ENCODE data around the gene C1QTNF4. TPM values are rescaled to one million over a fixed set of nuclear protein-coding genes. Genes with fewer than 3 reads are reported as not detected.

C1QTNF4 gene
- total RNA-seq, 1 donor from 2014 or later: 0.20 TPM

- peak; percentile 52 for DNase-seq (ENCODE audit: low read depth)
- Mint-ChIP-seq H3K4me1 (ENCODE audit: low read depth, unreplicated experiment) (no peaks in the 10 kb centered on the region), H3K27me3 (ENCODE audit: low read depth, unreplicated experiment) (no peaks in the 10 kb centered on the region)
Observed at GRCh38 chr11:47616726-47617416, 22.7 kb upstream of the C1QTNF4 start.

GRCh38 chr11:47615249-47615648, 21.0 kb upstream of the C1QTNF4 start:
- Histone ChIP-seq H3K27me3 (ENCODE audit: insufficient read depth, low read length) (no peaks in the 10 kb centered on the region), H4K20me1 (ENCODE audit: insufficient read depth, low read length) (peaks cover 7% of the 10 kb centered on the region), H3K9ac (ENCODE audit: low read length) (no peak overlapping the region), H3K79me2 (ENCODE audit: insufficient read depth, low read length) (no peaks in the 10 kb centered on the region), H2AFZ (ENCODE audit: low read depth, low read length) (no peak overlapping the region), H3K36me3 (ENCODE audit: insufficient read depth, low read length) (peaks cover 12% of the 10 kb centered on the region), H3K4me2 (ENCODE audit: low read length) (no peak overlapping the region), H3K4me1 (ENCODE audit: insufficient read depth, low read length) (peaks cover 10% of the 10 kb centered on the region), H3K9me3 (ENCODE audit: insufficient read depth, low read depth, low read length) (no peaks in the 10 kb centered on the region), H3K4me3 (ENCODE audit: insufficient read depth, low read depth, low read length) (no peak overlapping the region), H3K27ac (ENCODE audit: low read depth, low read length) (no peak overlapping the region)
- H3K9me3 Mint-ChIP-seq (ENCODE audit: unreplicated experiment): no peaks in the 10 kb centered on the region
- peaks cover 4% of the 10 kb centered on the region for H3K36me3 Mint-ChIP-seq (ENCODE audit: low read depth, unreplicated experiment)
- H3K27me3 Mint-ChIP-seq (ENCODE audit: low read depth, unreplicated experiment): no peaks in the 10 kb centered on the region
- H3K4me3 Mint-ChIP-seq (ENCODE audit: unreplicated experiment): no peak overlapping the region
- H3K4me1 Mint-ChIP-seq (ENCODE audit: low read depth, unreplicated experiment): no peaks in the 10 kb centered on the region
- no peak overlapping the region for H3K27ac Mint-ChIP-seq (ENCODE audit: unreplicated experiment)
- TF ChIP-seq, protein P1, sequence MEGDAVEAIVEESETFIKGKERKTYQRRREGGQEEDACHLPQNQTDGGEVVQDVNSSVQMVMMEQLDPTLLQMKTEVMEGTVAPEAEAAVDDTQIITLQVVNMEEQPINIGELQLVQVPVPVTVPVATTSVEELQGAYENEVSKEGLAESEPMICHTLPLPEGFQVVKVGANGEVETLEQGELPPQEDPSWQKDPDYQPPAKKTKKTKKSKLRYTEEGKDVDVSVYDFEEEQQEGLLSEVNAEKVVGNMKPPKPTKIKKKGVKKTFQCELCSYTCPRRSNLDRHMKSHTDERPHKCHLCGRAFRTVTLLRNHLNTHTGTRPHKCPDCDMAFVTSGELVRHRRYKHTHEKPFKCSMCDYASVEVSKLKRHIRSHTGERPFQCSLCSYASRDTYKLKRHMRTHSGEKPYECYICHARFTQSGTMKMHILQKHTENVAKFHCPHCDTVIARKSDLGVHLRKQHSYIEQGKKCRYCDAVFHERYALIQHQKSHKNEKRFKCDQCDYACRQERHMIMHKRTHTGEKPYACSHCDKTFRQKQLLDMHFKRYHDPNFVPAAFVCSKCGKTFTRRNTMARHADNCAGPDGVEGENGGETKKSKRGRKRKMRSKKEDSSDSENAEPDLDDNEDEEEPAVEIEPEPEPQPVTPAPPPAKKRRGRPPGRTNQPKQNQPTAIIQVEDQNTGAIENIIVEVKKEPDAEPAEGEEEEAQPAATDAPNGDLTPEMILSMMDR (IDR thresholded peaks at IDR 0.05; ENCODE audit: insufficient read depth, low read depth, low read length): no peak
- TF ChIP-seq EZH2 (IDR thresholded peaks at IDR 0.05; ENCODE audit: insufficient read depth, low read length): no peak
- FAIRE-seq: no peak
- DNase-seq (ENCODE audit: low read depth): no peak

More at GRCh38 chr11:47616726-47617416, 22.7 kb upstream of the C1QTNF4 start:
- Mint-ChIP-seq H3K27ac (ENCODE audit: unreplicated experiment) (no peak overlapping the region), H3K9me3 (ENCODE audit: unreplicated experiment) (no peaks in the 10 kb centered on the region), H3K36me3 (ENCODE audit: low read depth, unreplicated experiment) (no peaks in the 10 kb centered on the region), H3K4me3 (ENCODE audit: unreplicated experiment) (no peak overlapping the region)
- no peak for FAIRE-seq
- no peaks in the 10 kb centered on the region for H3K79me2 ChIP-seq (ENCODE audit: insufficient read depth, low read length)
- TF ChIP-seq EZH2 (IDR thresholded peaks at IDR 0.05; ENCODE audit: insufficient read depth, low read length): no peak
- TF ChIP-seq, protein P1 (IDR thresholded peaks at IDR 0.05; ENCODE audit: insufficient read depth, low read depth, low read length): peak; percentile 93
- H3K4me2 ChIP-seq (ENCODE audit: low read length): peak overlapping the region; percentile 50
- H3K9ac ChIP-seq (ENCODE audit: low read length): peak overlapping the region; percentile 15
- H2AFZ ChIP-seq (ENCODE audit: low read depth, low read length): no peak overlapping the region
- peaks cover 10% of the 10 kb centered on the region for H3K4me1 ChIP-seq (ENCODE audit: insufficient read depth, low read length)
- peaks cover 7% of the 10 kb centered on the region for H4K20me1 ChIP-seq (ENCODE audit: insufficient read depth, low read length)
- H3K4me3 ChIP-seq (ENCODE audit: insufficient read depth, low read depth, low read length): no peak overlapping the region
- peak overlapping the region; percentile 37 for H3K27ac ChIP-seq (ENCODE audit: low read depth, low read length)
- no peaks in the 10 kb centered on the region for H3K27me3 ChIP-seq (ENCODE audit: insufficient read depth, low read length)
- H3K9me3 ChIP-seq (ENCODE audit: insufficient read depth, low read depth, low read length): no peaks in the 10 kb centered on the region
- peaks cover 19% of the 10 kb centered on the region for H3K36me3 ChIP-seq (ENCODE audit: insufficient read depth, low read length)

GRCh38 chr11:47611348-47611794, 17.2 kb upstream of the C1QTNF4 start:
- H3K9ac ChIP-seq (ENCODE audit: low read length): no peak overlapping the region
- H3K4me1 ChIP-seq (ENCODE audit: insufficient read depth, low read length): peaks cover 20% of the 10 kb centered on the region
- no peak overlapping the region for H2AFZ ChIP-seq (ENCODE audit: low read depth, low read length)
- H4K20me1 ChIP-seq (ENCODE audit: insufficient read depth, low read length): no peaks in the 10 kb centered on the region
- DNase-seq (ENCODE audit: low read depth) (no peak), FAIRE-seq (no peak)
- TF ChIP-seq EZH2 (IDR thresholded peaks at IDR 0.05; ENCODE audit: insufficient read depth, low read length): no peak
- TF ChIP-seq, protein P1 (IDR thresholded peaks at IDR 0.05; ENCODE audit: insufficient read depth, low read depth, low read length): no peak
- no peaks in the 10 kb centered on the region for H3K9me3 Mint-ChIP-seq (ENCODE audit: unreplicated experiment)
- no peak overlapping the region for H3K4me3 ChIP-seq (ENCODE audit: insufficient read depth, low read depth, low read length)
- no peaks in the 10 kb centered on the region for H3K27me3 ChIP-seq (ENCODE audit: insufficient read depth, low read length)
- H3K27ac ChIP-seq (ENCODE audit: low read depth, low read length): no peak overlapping the region
- H3K36me3 Mint-ChIP-seq (ENCODE audit: low read depth, unreplicated experiment): peaks cover 4% of the 10 kb centered on the region
- peaks cover 21% of the 10 kb centered on the region for H3K4me1 Mint-ChIP-seq (ENCODE audit: low read depth, unreplicated experiment)
- H3K27me3 Mint-ChIP-seq (ENCODE audit: low read depth, unreplicated experiment): no peaks in the 10 kb centered on the region
- H3K4me3 Mint-ChIP-seq (ENCODE audit: unreplicated experiment): no peak overlapping the region
- no peak overlapping the region for H3K27ac Mint-ChIP-seq (ENCODE audit: unreplicated experiment)
- no peaks in the 10 kb centered on the region for H3K9me3 ChIP-seq (ENCODE audit: insufficient read depth, low read depth, low read length)
- no peak overlapping the region for H3K4me2 ChIP-seq (ENCODE audit: low read length)
- no peaks in the 10 kb centered on the region for H3K36me3 ChIP-seq (ENCODE audit: insufficient read depth, low read length)
- H3K79me2 ChIP-seq (ENCODE audit: insufficient read depth, low read length): no peaks in the 10 kb centered on the region
